ENCODE data around the gene INO80.
"Not testable (repeated sequence)": the region's sequence is repeated elsewhere in the genome, so short reads cannot be mapped to it uniquely, and the experiment has no call there.

INO80 gene

DNA sequence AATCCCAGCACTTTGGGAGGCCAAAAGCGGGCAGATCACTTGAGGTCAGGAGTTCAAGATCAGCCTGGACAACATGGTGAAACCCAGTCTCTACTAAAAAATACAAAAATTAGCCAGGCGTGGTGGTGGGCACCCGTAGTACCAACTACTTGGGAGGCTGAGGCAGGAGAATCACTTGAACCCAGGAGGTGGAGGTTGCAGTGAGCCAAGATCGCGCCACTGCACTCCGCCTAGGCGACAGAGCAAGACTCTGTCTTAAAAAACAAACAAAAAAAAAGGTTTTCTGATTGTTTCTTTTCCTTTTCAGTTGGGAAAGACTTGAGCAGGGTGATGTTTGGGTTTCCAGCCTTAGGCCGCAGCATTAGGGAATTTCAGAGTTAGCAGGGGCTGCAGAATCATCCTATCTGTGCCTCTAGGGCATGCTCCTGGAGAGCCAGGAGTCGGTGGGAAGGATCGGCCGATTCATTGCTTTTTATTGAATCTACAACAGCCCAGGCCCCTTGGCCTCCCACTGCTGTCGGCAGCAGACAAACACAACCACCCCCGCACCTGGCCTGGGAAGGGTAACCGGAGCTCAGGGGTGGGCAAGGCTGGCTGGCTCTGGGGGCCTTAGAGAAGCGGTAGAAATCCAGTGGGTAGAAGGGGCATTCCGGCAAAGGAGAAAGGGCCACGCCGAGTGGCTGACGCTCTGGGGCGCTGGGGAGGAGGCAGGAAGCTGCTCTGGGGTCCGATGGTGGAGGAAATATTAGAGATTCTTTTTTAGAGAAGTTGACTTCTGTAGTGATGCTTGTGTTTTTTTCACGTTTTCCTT is 156.5 kb downstream of the INO80 start:
- Histone ChIP-seq H3K9me3 (ENCODE audit: low read length) (no peaks in the 10 kb centered on the region), H3K4me1 (ENCODE audit: insufficient read depth, low read length) (peaks cover 27% of the 10 kb centered on the region), H3K27ac (ENCODE audit: low read depth, low read length) (no peak overlapping the region), H3K4me3 (ENCODE audit: low read depth in 1 of 2, low read length in 2 of 2) (no peak overlapping the region), H3K27me3 (ENCODE audit: control insufficient read depth in 1 of 2, insufficient read depth in 2 of 2, low read length in 2 of 2) (no peaks in the 10 kb centered on the region), H3K36me3 (ENCODE audit: insufficient read depth, low read length) (no peaks in the 10 kb centered on the region), H3K9ac (ENCODE audit: low read length) (no peak overlapping the region)

DNA sequence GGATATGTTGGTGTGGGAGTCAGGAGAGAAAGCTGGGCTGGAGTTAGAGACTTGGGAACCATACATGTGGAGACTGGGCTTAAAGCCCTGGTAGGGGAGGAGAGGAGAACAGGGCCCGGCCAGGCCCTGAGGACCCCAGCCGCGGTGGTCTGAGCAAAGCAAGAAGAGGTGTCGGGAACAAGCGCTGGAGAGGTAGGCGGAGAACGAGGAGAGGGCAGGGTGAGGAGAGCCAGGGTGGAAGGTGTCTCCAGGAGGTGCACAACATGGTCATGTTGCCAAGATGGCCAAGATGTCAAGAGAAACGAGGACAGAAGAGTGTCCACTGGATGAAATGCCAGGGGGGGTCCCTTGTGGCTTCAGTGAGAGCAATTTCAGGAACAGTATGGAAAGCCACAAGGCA is 157.4 kb downstream of the INO80 start:
- H3K27me3 ChIP-seq (ENCODE audit: control insufficient read depth in 1 of 2, insufficient read depth in 2 of 2, low read length in 2 of 2): no peaks in the 10 kb centered on the region
- H3K9ac ChIP-seq (ENCODE audit: low read length): no peak overlapping the region
- H3K9me3 ChIP-seq (ENCODE audit: low read length): no peaks in the 10 kb centered on the region
- no peak overlapping the region for H3K27ac ChIP-seq (ENCODE audit: low read depth, low read length)
- H3K4me3 ChIP-seq (ENCODE audit: low read depth in 1 of 2, low read length in 2 of 2): no peak overlapping the region
- H3K4me1 ChIP-seq (ENCODE audit: insufficient read depth, low read length): peaks cover 27% of the 10 kb centered on the region
- no peaks in the 10 kb centered on the region for H3K36me3 ChIP-seq (ENCODE audit: insufficient read depth, low read length)

DNA sequence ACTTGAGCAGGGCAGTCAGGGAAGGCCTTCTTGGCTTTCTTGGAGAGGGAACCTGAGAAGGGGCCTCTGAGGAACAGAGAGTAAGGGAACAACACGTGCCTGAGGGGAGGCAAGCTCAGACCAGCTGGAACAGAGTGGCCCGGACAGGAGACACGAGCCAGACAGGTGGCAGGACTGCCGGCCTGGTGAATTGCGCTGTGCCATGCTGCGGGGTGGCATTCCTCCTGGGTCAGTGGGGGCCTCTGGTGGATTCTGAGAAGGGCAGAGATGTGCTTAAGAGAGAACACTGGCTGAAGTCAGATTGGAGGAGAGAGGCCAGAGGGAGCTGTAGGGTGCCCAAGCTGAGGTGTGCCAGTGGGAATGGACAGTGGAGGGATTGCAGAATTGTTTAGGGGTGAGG is 157.9 kb downstream of the INO80 start:
- H3K4me3 ChIP-seq (ENCODE audit: low read depth in 1 of 2, low read length in 2 of 2): no peak overlapping the region
- H3K27ac ChIP-seq (ENCODE audit: low read depth, low read length): no peak overlapping the region
- peaks cover 27% of the 10 kb centered on the region for H3K4me1 ChIP-seq (ENCODE audit: insufficient read depth, low read length)
- no peak overlapping the region for H3K9ac ChIP-seq (ENCODE audit: low read length)
- no peaks in the 10 kb centered on the region for H3K9me3 ChIP-seq (ENCODE audit: low read length)
- no peaks in the 10 kb centered on the region for H3K27me3 ChIP-seq (ENCODE audit: control insufficient read depth in 1 of 2, insufficient read depth in 2 of 2, low read length in 2 of 2)
- H3K36me3 ChIP-seq (ENCODE audit: insufficient read depth, low read length): no peaks in the 10 kb centered on the region

DNA sequence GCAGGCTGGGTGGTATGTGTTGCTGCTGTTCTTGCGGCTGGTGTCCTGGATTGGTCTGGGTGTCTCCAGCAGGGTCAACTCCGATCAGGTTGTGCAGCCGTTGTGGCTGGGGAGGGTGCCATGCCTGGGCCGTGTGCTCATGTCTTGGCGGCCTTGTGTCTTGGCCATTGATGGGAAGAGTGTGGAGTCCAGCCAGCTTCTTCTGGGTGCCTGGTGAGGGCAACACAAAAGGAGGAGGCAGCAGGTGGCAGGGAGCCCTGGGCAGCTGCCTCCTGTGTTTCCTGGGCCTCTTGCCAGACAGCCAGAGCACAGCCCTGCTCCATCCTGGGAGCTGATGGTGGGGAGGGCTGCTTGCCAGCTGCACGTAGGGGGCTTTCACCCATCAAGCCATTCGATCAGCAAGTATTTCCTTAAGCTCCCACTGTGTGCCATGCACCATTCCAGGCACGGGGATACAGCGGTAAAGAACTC is 158.5 kb downstream of the INO80 start:
- Histone ChIP-seq H3K27ac (ENCODE audit: low read depth, low read length) (no peak overlapping the region), H3K9me3 (ENCODE audit: low read length) (no peaks in the 10 kb centered on the region), H3K36me3 (ENCODE audit: insufficient read depth, low read length) (no peaks in the 10 kb centered on the region), H3K4me1 (ENCODE audit: insufficient read depth, low read length) (peaks cover 29% of the 10 kb centered on the region), H3K4me3 (ENCODE audit: low read depth in 1 of 2, low read length in 2 of 2) (no peak overlapping the region), H3K27me3 (ENCODE audit: control insufficient read depth in 1 of 2, insufficient read depth in 2 of 2, low read length in 2 of 2) (no peaks in the 10 kb centered on the region), H3K9ac (ENCODE audit: low read length) (no peak overlapping the region)

DNA sequence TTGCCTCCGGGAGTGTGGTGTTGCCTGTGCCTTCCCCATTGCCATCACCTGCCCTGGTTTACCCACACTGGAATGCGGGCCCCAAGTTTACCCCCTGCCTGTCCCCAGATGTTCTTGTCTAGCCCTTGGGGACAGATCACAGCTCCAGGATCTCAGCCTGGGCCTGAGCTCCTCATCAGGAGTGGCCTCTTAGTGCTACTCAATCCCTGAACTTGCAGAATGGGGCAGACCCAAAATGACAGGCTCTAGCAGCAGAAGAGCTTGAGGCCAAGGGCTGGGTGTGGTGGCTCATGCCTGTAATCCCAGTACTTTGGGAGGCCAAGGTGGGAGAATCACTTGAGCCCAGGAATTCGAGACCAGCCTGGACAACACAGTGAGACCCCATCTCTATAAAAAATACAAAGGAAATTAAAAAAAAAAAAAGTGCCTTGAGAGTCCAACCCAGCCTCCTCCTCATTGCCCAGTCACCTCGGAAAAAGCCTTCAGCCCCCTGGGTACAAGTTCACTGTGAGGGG is 159.0 kb downstream of the INO80 start:
- Histone ChIP-seq H3K36me3 (ENCODE audit: insufficient read depth, low read length) (no peaks in the 10 kb centered on the region), H3K27me3 (ENCODE audit: control insufficient read depth in 1 of 2, insufficient read depth in 2 of 2, low read length in 2 of 2) (no peaks in the 10 kb centered on the region), H3K4me1 (ENCODE audit: insufficient read depth, low read length) (peaks cover 34% of the 10 kb centered on the region), H3K9me3 (ENCODE audit: low read length) (no peaks in the 10 kb centered on the region), H3K4me3 (ENCODE audit: low read depth in 1 of 2, low read length in 2 of 2) (peak overlapping the region in 1 of 2 donors; percentile 25), H3K27ac (ENCODE audit: low read depth, low read length) (peak overlapping the region; percentile 65), H3K9ac (ENCODE audit: low read length) (no peak overlapping the region)

DNA sequence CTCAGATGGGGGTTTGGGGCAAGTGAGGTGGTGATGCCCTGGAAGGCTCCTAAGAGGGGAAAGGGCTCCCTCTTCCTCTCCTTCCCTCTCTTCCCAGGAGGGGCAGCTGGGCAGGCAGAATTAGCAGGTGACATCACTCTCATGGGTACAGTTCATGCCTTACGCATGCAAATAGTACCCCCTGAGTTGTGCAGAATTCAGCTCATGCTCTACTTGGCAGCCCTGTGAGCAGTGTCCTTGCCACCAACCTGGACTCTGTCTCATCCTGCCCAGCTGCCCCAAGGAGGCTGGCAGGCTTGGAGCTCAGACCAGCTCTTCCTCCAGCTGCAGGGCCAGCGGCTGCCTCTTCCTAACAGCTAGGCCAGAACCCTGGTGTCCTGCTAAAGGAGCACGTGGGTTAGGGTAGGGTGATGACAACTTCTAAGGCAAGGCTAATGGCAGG is 159.5 kb downstream of the INO80 start:
- no peaks in the 10 kb centered on the region for H3K36me3 ChIP-seq (ENCODE audit: insufficient read depth, low read length)
- peak overlapping the region in 1 of 2 donors; percentile 25 for H3K4me3 ChIP-seq (ENCODE audit: low read depth in 1 of 2, low read length in 2 of 2)
- peak overlapping the region; percentile 65 for H3K27ac ChIP-seq (ENCODE audit: low read depth, low read length)
- no peaks in the 10 kb centered on the region for H3K27me3 ChIP-seq (ENCODE audit: control insufficient read depth in 1 of 2, insufficient read depth in 2 of 2, low read length in 2 of 2)
- H3K9ac ChIP-seq (ENCODE audit: low read length): no peak overlapping the region
- no peaks in the 10 kb centered on the region for H3K9me3 ChIP-seq (ENCODE audit: low read length)
- peaks cover 34% of the 10 kb centered on the region for H3K4me1 ChIP-seq (ENCODE audit: insufficient read depth, low read length)

DNA sequence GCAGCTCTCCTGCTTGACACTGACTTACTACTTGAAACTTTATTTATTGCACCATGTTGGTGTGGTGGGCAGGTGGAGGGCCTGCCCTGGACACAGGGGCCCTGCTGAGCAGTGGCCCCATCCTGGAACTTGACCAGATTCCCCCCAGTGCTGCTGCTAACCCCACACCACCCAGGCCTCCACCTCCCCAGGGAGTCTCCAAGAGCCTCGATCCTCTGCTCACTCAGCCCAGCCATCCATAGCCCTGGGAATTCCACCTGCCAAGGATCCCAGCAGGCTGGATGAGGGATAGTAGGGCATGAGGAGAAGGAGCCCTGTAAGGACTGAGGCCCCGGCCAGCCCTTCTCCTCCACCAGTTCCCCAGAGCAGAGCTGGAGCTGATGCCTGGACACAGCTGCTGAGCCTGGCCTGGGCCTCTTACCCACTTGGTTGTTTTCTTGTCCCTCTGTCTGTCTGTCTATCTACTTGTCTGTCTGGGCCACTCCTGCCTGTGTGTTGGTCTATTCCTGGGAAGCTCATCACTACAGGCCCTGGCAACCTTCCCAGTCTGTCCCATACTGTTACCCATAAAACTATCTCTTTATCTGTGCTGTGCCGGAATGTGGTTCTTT is 160.0 kb downstream of the INO80 start:
- H3K27ac ChIP-seq (ENCODE audit: low read depth, low read length): peak overlapping the region; percentile 65
- H3K9ac ChIP-seq (ENCODE audit: low read length): no peak overlapping the region
- peaks cover 34% of the 10 kb centered on the region for H3K4me1 ChIP-seq (ENCODE audit: insufficient read depth, low read length)

DNA sequence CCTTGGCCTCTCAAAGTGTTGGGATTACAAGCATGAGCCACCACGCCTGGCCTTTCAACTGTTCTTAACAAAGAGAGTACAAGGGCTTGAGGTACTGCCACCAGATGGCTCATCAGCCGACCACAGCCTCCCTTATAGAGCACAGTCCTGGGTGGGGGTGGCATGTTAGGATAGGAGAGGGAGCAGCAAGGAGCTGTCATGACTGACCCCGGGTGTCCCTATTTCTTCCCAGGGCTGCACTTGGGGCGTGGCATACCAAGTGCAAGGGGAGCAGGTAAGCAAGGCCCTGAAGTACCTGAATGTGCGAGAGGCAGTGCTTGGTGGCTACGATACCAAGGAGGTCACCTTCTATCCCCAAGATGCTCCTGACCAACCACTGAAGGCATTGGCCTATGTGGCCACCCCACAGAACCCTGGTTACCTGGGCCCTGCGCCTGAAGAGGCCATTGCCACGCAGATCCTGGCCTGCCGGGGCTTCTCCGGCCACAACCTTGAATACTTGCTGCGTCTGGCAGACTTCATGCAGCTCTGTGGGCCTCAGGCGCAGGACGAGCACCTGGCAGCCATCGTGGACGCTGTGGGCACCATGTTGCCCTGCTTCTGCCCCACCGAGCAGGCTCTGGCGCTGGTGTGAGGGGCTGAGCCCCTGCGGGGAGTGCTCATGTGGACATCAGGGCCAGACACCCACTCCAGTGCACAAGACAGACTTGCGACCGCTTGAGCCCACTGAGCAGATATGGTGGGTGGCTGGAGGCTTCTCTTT is 160.8 kb downstream of the INO80 start:
- Histone ChIP-seq H3K9me3 (ENCODE audit: low read length) (no peaks in the 10 kb centered on the region), H3K4me3 (ENCODE audit: low read depth in 1 of 2, low read length in 2 of 2) (no peak overlapping the region), H3K27me3 (ENCODE audit: control insufficient read depth in 1 of 2, insufficient read depth in 2 of 2, low read length in 2 of 2) (no peaks in the 10 kb centered on the region), H3K36me3 (ENCODE audit: insufficient read depth, low read length) (no peaks in the 10 kb centered on the region), H3K9ac (ENCODE audit: low read length) (no peak overlapping the region), H3K4me1 (ENCODE audit: insufficient read depth, low read length) (peaks cover 34% of the 10 kb centered on the region), H3K27ac (ENCODE audit: low read depth, low read length) (peak overlapping the region; percentile 65)

More for the DNA sequence above, 160.0 kb downstream of the INO80 start:
- H3K9me3 ChIP-seq (ENCODE audit: low read length): no peaks in the 10 kb centered on the region
- no peaks in the 10 kb centered on the region for H3K36me3 ChIP-seq (ENCODE audit: insufficient read depth, low read length)
- no peak overlapping the region for H3K4me3 ChIP-seq (ENCODE audit: low read depth in 1 of 2, low read length in 2 of 2)
- H3K27me3 ChIP-seq (ENCODE audit: control insufficient read depth in 1 of 2, insufficient read depth in 2 of 2, low read length in 2 of 2): no peaks in the 10 kb centered on the region

DNA sequence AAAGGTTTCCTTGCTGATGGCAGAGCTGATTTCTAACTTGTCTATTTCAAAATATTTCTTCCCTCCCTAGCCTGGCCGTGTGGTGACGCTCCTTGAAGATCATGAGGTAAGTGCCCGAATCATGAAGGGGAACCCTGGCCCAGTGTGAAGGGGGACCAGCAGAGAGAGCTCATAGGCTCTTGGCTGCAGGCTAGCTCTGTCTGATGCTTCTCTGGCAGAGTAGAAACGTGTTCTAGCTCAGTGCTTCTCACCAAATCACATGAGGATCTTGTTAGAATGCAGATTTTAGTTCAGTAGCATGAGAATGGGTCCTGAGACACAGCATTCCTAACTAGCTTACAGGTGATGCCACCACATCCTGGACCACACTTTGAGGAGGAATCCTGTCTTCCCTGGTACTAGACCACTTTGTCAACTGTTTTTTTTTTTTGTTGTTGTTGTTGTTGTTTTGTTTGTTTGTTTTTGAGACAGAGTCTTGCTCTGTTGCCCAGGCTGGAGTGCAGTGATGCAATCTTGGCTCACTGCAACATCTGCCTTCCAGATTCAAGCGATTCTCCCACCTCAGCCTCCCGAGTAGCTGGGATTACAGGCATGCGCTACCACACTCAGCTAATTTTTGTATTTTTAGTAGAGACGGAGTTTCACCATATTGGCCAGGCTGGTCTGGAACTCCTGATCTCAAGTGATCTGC is 161.8 kb downstream of the INO80 start:
- H3K27ac ChIP-seq (ENCODE audit: low read depth, low read length); H3K27me3 ChIP-seq (ENCODE audit: control insufficient read depth in 1 of 2, insufficient read depth in 2 of 2, low read length in 2 of 2); H3K9ac ChIP-seq (ENCODE audit: low read length); H3K36me3 ChIP-seq (ENCODE audit: insufficient read depth, low read length); H3K9me3 ChIP-seq (ENCODE audit: low read length): not testable (repeated sequence)
- peaks cover 34% of the 10 kb centered on the region for H3K4me1 ChIP-seq (ENCODE audit: insufficient read depth, low read length)
- peak overlapping the region in 1 of 2 donors; percentile 62 for H3K4me3 ChIP-seq (ENCODE audit: low read depth in 1 of 2, low read length in 2 of 2)

DNA sequence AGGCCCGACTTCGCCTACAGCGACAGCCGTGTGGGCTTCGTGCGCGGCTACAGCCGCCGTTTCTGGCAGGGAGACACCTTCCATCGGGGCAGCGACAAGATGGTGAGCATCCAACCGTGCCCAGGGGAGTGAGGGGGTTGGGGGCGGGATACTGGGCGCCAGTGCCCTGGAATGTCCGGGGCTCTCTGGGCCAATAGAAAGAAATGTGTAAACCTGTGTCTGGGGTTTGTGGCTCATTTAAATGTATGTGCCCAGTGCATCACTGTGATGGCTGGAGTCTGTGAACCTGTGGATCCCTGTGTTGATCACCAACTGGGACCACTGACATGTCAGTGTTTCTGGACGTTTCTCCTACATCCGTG is 162.4 kb downstream of the INO80 start:
- peaks cover 34% of the 10 kb centered on the region for H3K4me1 ChIP-seq (ENCODE audit: insufficient read depth, low read length)
- H3K9ac ChIP-seq (ENCODE audit: low read length): no peak overlapping the region
- peak overlapping the region; percentile 78 for H3K27ac ChIP-seq (ENCODE audit: low read depth, low read length)
- no peaks in the 10 kb centered on the region for H3K27me3 ChIP-seq (ENCODE audit: control insufficient read depth in 1 of 2, insufficient read depth in 2 of 2, low read length in 2 of 2)
- no peaks in the 10 kb centered on the region for H3K36me3 ChIP-seq (ENCODE audit: insufficient read depth, low read length)
- H3K9me3 ChIP-seq (ENCODE audit: low read length): no peaks in the 10 kb centered on the region
- peak overlapping the region; percentile 62 to 84 for H3K4me3 ChIP-seq (ENCODE audit: low read depth in 1 of 2, low read length in 2 of 2)

All from muscle layer of colon (tissue), 2 donors.